Hippocampal formation (tissue), 2 donors: ENCODE data around the gene U2SURP.
A peak's percentile ranks its signal among the peaks of the same experiment; 100 is the strongest.
"Not testable (repeated sequence)": the region's sequence is repeated elsewhere in the genome, so short reads cannot be mapped to it uniquely, and the experiment has no call there.

Experiments used
- DNase-seq, 2 donors: peaks; one replicate each; lab custom pipeline; 2025; lab: John Stamatoyannopoulos, UW

Gene U2SURP

GRCh38 chr3:143014921-143015320, 13.6 kb downstream of the U2SURP start:
- DNase-seq: no peak

GRCh38 chr3:143016321-143016972, 15.1 kb downstream of the U2SURP start:
- DNase-seq: peak in 1 of 2 donors; percentile 7

GRCh38 chr3:143024351-143024960, 23.1 kb downstream of the U2SURP start:
- DNase-seq: no peak

- no peak for DNase-seq
These were observed 30.0 kb downstream of the U2SURP start for GRCh38 chr3:143031327-143031726.

- DNase-seq: not testable (repeated sequence)
These were observed 30.5 kb downstream of the U2SURP start for GRCh38 chr3:143031796-143032387.

GRCh38 chr3:143035466-143036211, 34.3 kb downstream of the U2SURP start:
- no peak for DNase-seq

- no peak for DNase-seq
These were observed 35.2 kb downstream of the U2SURP start for GRCh38 chr3:143036557-143036956.

GRCh38 chr3:143037867-143038266, 36.5 kb downstream of the U2SURP start:
- no peak for DNase-seq

- DNase-seq: peak in 1 of 2 donors; percentile 7
These were observed 39.0 kb downstream of the U2SURP start for GRCh38 chr3:143040261-143040879.

GRCh38 chr3:143041903-143042302, 40.5 kb downstream of the U2SURP start:
- no peak for DNase-seq

- no peak for DNase-seq
These were observed 44.3 kb downstream of the U2SURP start for GRCh38 chr3:143045639-143046038.

GRCh38 chr3:143046075-143046474, 44.7 kb downstream of the U2SURP start:
- DNase-seq: not testable (repeated sequence)

GRCh38 chr3:143054011-143054410, 52.6 kb downstream of the U2SURP start:
- DNase-seq: no peak

GRCh38 chr3:143056372-143056771, 55.0 kb downstream of the U2SURP start:
- no peak for DNase-seq

- DNase-seq: no peak
These were observed 59.5 kb downstream of the U2SURP start for GRCh38 chr3:143060906-143061305.

GRCh38 chr3:143063018-143063417, 61.6 kb downstream of the U2SURP start:
- DNase-seq: no peak

- DNase-seq: no peak
These were observed 63.4 kb downstream of the U2SURP start for GRCh38 chr3:143064777-143065176.

- no peak for DNase-seq
These were observed 64.0 kb downstream of the U2SURP start for GRCh38 chr3:143065364-143065763.

GRCh38 chr3:143066033-143066432, 64.7 kb downstream of the U2SURP start:
- no peak for DNase-seq

GRCh38 chr3:143067201-143067600, 65.8 kb downstream of the U2SURP start:
- no peak for DNase-seq

GRCh38 chr3:143068059-143068458, 66.7 kb downstream of the U2SURP start:
- no peak for DNase-seq

GRCh38 chr3:143070977-143071551, 69.7 kb downstream of the U2SURP start:
- no peak for DNase-seq
